ENCODE data around the gene MDM1. TPM values are rescaled to one million over a fixed set of nuclear protein-coding genes. Genes with fewer than 3 reads are reported as not detected.

MDM1 gene
- total RNA-seq, 1 donor from 2014 or later, result 5.3 TPM

DNA sequence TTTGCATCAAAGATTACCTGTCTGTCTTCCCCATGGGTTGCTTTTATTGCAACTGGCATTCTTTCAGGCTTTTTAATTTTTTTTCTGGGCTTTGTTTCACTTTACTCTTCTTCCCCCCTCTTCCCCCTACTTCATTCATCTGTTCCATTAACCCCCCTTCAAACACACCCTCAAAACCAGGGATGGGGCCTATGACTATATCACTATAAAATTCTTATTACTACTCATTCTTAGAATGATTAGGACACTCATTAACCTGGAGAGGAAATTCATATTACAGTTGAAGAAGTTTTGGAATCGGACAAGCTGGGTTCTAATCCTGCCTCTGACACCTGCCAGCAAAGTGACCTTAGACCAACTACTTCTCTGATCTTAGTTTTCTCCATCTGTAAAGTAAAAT lies 24.8 kb upstream of the MDM1 start:
- no peak for ATAC-seq

DNA sequence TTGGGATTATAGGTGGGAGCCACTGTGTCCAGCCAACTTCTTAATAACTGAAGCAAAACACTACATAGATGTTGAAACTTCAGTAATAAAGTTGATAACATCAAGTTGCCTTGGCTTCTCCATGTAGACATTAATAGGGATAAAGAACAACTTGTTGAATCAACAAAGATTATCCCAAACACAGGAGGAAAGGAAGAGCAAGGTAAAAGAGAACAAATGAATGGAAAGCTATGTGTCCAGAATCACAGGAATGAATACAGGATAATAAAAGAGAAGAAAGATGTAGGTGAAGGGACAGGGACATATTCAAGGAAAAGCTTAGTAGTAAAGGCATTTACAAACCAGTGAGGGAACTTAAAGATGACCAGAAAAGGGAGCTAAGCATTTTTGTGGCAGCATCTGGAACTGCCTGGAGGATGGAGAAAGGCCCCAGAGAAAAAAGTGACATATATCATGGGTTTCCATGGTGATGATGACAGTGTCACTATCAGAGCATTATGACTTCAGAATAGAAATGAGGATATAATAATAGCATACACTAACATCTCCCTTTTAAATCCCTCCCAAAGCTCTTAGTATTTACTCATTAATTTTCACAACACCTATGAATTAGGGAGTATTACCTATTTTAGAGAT lies 24.0 kb upstream of the MDM1 start:
- ATAC-seq, result no peak

DNA sequence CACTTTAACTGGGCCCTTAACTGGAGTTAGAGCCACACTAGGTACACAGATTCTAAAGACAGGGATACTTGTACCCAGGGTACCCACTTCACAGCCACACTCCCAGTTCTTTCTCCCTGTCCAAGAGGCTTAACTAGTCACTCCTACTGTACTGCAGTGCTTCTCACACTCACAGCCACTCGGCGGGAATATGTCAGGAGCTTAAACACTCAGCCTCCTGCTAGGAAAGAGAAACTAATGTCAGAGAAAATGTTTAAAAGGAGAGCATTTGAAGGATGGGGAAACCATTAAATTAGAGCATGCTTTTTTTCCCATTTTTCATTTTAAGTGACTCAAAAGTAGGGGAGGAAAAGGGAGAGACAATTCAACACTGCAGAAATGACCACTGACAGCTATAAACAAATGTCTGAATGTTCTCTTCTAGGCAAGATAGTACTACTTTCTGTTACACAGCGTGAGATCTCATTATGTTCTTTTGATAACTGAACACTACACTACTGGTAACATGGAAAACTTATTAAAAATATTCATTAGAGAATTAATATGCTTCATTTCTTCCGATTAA lies 22.9 kb upstream of the MDM1 start:
- ATAC-seq, result no peak

DNA sequence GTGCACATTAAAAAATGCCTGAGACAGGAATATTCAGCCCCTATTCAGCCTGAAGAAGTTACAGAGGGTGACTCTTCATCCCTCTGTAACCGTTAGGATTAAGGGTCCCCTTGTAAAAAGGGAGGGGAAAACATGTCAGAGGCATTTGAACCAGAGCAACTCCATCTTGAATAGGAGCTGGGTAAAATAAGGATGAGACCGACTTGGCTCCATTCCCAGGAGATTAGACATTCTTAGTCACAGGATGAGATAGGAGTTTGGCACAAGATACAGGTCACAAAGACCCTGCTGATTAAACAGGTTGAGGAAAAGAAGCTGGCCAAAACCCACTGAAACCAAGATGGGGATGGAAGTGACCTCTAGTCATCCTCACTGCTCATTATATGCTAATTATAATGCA lies 19.9 kb upstream of the MDM1 start:
- ATAC-seq, result no peak

DNA sequence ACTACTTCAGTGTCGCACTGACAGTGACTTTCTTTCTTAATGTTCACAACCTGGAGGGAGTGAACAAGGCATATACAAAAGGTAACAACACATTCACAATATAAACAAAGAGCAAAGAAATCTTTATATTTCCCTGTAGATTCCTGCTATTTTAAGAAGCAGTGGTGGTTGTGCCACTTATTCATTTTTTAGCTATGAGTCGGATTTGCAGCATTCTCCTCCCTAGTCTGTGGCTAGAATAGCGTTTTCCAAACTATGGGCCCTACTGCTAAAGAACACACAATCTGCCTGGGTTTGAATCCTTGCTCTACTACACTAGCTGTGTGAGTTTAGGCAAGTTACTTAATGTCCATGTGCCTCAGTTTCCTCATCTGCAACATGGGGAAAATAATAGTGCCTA lies 18.6 kb upstream of the MDM1 start:
- ATAC-seq, result no peak

DNA sequence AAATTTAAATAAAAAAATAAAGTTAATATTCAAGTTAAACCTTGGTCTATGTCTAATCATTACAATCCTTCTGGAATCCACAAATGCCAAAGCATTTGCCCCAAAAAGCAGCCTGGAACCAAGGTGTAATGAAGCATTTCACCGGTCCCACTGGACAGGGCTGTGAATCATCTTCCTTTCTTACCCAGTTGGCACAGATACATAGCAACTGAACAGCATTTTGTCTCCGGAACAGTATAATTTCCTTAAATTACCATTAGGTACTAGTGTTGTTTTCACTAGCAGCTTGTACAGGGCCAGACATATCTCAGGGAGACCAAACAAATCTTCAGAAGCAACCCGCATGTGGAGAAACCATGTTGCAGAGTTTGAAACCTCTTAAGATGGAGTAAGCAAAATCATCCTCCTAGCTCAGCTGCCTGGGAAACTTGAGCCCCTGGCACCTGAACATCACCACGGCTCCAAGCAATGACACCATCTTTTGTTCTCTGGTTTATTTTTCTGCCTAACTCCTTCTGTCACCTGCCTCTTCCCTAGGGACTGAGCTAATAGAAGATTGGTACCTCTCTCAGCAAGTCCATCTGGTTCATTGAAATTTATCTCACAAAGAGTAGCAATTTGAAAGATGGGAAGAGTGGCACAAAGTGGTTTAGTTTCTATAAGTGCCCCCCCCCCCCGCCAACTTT lies 17.9 kb upstream of the MDM1 start:
- no peak for ATAC-seq

DNA sequence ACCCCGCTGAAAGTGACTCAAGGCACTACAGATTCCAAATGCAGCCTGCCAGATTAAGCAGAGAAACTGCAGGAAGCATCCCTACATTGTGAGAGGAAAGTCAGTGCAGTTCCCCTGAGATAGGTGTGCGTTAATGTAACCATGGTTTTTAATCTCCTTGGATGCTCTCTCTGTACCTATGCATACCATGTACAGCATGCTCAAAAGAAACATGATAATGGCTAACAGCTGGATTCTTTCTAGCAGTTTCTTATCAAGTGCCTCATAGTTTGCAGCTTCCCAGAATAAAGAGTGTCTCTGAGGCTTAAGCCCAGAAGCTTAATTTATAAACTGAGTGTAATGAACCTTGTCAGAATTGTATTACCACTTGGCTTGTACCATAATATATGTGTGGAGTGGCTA lies 17.1 kb upstream of the MDM1 start:
- ATAC-seq, result no peak

DNA sequence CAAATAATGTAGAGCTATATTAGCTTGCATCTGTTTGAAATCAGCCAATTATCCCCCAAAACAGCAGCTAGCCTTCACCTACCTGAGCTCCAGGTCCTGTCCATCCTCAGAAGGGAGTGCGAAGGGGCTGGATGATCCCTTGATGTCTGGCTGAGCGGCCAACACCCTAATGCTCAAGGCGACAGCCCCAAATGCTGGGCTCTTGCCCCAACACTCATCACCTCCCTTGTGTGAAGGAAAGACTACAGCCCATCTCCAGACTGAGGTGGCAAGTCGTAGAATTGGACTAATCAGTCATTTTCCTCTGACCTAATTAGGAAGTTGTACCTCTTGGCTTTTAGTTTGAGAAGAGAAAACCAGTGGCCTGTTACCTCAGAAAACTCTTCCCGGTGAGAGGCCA lies 16.3 kb upstream of the MDM1 start:
- no peak for ATAC-seq

DNA sequence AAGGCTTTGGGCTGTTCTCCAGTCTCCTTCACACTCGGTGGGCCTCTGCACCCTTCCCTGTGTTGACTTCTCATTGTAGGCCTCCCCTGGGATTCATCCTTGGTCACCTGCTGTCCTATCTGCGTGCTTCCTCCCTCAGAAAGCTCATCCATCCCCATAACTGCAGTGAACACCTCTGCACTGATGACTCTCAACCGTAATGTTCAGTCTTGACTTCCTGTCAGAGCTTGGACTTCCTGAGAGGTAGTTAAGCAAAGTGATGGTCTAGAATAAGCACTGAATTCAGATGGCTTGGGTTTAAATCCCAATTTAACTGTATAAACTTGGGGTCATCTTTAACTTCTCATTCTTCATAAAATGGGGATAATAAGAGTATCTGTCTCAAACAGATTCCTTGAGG lies 13.6 kb upstream of the MDM1 start:
- ATAC-seq, result no peak

DNA sequence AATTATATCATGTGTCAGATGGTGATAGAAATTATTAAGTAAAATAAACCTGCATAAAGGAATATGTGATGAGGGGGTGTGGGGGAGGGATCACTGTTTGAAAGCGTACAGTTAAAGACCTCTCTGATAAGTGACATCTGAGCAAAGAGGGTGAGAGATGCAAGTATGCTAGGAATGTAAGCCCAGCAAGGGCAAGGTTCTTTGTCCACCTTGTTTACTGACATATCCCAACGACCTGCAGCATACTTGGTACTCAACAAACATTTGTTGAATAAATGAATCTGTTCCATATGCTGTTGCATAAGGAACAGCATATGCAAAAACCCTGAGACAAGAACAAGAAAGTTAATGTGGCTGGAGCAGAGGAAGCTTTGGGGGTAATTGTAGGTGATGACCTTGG lies 12.0 kb upstream of the MDM1 start:
- no peak for ATAC-seq

DNA sequence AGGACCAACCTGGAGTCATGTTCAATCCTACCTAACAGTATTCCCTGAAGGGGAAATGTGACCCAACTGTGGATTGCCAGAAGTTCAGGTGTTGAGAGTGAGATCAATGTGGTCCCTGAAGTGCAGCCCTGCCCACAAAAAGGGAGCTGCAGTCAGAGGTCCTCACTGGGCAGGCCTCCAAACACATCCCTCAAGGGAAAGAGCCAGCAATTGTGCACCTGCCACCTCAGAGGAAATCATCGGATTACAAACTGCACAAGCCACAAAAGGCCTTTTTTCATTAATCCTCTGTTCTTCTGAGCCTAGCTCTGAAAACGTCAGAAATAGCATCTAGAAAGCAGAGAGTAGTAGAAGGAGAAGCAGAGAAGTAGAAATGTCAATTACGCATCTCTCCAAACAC lies 10.8 kb upstream of the MDM1 start:
- ATAC-seq, result no peak

DNA sequence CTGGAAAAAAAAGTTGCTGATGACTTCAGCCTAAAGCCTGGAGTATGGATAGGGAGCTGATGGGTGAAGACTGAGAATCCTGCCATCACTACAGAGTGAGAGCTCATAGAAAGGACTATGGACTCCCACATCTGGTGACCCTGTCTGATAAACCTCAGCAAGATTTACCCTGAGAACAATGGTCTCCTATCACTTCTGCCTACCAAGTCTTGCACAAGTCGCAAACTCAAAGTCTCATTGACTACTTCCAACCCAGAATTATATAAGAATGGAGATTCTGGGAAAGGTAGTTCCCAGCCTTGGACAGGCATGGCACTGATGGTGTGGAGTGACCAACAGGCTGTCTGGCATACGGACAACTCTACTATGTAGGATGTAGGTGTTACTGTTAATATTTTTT lies 9.7 kb upstream of the MDM1 start:
- no peak for ATAC-seq

DNA sequence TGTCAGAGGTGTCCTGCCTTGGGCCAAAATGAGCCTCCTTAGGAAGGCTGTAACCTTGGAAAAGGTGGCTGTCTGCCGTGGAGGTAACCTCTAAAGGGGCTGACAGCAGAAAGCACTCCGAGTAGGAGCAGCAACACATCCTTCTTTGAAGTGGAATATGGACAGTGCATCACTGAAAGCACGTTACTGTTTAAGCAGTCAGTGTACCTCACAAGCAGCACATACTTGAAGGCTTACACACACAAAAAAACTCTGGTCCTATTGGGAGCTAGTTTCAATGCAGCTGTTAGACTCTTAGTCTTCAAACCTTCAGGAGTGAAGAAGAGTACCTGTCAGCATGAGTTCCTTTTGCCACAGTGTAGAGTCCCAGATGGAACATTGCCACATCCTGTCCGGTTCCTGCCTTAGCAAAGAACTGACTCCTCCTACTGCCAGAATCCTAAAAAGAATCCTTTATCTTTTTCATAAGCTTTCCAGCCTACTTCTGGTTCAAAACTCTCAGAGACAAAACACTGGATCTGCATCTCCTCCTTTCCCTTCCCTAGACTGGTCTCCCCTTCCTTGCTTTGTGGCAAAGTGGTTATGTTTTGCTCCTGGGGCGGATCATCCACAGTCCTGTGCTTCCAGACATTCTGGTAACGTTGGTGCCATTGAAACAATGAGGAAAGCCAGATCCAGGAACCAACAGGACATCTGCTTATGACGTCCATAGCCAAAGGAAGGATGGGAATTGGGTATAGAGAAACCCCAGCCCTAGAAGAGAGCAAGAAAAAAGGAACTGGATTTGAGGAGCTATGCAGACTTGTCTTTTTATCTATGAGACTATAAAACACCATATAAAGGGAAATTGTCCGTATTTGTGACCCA lies 8.5 kb upstream of the MDM1 start:
- ATAC-seq, result no peak

DNA sequence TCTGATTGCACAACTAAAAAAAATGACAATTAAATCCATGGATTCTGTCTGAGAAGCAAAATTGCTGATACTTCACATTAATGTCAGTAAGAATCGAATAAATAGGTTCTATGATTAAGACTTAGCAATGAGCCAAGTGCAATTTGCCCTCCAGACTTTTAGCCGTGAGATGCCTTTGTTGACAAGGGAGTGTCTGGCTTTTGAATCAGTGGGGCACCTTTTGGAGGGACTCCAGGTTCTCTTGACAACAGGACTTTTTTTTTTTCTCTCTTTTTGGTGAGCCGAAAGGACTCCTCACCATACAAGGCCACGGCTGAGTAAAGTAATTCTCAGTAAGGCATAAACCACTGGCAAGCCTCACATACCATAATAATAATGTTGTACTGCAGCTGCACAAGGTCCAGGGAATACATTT lies 4.7 kb upstream of the MDM1 start:
- ATAC-seq, result peak; percentile 22

DNA sequence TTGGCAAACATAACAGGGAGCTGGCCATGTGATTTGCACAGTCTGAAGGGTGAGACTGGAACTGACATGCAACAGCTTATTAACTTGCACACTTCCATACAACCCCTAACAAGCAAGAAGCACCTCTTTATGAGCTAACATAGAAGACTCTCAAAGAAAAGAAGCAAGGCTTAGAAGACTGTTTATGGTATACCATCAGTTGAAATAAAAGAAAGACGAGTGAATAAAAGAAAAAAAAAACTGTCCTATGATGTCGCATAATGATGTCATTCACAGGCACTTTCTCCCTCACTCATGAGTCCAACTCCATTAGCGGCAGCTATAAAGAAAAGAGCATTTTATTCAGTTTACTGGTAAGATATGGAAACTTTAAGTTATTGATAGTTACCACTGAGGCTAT lies 3.3 kb upstream of the MDM1 start:
- no peak for ATAC-seq

DNA sequence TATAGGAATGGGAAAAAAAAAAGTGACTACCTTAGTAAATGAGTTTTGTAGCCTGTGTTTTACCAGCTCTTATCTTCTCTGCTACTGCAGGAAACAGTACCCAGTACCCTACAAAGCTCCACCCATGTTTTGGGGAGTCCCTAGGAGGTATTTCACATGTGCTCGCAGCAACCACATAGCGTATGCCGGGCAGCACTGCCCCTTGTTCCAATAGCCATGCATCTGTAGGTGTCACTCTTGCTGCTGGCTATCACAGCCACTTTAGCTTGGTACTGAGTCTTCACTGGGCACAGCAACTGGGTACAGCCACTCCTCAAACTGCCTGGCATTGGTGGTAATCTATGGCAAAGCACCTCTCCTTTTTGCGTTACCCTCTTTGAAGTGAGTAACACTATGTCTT lies 2.0 kb upstream of the MDM1 start:
- ATAC-seq, result no peak

DNA sequence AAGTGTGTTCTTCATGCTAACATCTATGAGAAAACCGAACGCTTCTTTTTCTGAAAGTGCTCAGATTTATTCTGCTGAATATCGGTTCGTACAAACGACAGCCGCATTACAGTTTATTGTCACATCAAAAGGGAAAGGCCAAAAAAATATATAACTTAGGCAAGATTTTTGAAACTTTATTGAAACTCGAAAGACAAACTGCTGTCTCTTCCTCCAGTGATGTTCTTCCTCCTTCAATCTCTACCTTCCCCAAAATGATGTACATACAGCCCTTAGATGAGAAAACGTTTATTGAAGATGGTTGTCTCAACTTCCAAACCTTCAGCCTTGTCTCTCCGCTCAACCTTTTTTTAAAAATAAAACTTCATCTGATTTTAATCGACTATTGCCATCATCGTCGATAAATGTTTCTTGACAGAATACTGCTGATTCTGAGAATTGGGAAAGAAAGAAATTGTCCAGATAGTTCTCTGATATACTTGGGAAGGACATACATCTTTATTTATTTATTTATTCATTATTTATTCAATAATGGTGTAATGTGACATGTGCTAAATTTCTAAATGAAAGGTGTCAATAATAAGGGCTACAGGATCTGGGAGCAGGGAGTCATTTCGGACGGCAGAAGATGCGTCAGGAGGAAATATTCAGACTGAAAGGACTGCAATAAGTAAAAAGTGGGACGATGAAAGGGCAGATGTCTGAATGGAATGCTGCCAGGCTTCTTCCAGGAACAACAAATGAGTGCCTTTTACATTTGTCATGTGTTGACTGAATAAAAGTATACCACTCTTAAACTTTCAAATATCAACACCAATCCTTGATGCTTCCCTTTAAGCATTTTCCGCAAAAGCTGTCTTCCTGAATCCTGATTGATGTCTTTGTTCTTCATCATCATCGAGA lies 817 bp upstream of the MDM1 start:
- no peak for ATAC-seq

DNA sequence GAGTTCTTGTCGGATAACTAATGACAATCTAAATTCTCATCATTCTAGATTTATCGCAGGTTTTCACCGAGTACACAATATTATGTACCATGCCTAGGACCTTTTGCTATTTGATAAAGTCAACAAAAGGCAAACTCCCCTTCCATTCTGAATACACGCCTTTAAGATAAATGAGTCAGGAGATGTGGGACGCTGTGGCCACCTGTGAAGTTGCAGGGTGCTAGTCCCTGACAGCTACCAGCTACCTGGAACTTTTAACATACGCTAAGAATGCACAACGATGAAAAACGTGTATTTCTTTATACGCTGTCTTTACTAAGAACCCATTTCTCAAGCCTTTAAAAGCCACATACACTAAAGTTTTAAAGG lies 678 bp downstream of the MDM1 start:
- peak; percentile 30 for ATAC-seq

DNA sequence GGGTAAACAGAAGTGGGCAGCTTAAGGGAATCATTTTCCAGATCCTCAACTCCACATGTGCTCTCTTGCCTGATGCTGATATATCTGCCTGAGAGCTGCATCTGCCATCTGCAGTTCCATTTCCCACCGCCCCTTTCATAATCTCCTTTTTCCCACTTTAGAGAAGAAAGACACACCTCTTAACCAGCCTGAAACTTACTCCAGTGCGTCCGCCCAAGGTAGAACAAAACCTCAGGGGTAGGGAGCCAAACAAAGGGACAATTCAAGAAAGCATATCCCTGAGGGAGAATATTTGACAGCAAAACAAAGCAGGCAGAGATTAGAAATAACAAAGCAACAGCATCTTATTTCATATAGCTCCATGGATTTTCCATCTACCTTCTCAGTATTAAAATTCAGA lies 4.3 kb downstream of the MDM1 start:
- ATAC-seq, result no peak

DNA sequence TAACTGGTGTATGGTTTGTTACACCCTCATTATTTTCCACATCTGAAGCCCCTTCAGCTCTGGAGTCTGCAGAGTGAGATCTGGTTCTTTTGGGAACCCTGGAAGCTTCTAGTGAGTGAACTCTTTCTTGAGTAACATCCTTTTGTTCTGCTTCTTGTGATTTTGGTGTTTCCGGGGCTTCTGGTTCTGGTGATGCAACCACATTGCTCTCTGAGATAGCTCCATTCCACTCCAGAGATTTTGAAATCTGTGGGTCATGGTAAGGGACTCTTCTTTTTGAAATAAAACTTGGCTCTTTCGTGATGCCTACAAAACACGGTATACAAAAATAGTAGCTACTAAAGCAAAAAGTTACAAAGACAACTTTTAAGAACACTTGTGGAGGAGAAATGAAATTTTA lies 5.4 kb downstream of the MDM1 start:
- no peak for ATAC-seq

DNA sequence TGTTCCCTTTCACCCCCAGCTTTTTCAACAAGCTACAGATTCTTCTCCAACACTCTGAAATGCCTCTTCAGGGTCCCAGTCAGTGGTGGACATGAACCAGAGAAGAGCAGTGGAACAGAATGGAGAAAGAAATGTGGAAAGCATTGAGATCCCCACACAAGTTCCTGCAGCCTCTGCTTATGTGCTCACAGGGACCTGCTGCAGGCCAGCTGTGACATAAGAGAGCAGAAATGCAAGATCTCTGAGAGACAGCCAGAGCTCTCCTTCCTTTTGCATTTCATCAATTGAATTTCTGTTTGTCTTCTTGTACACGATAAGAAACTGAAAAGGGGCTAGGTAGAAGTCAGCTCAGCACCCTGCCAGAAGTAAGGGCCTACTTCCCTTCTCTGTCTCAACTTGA lies 6.2 kb downstream of the MDM1 start:
- no peak for ATAC-seq

DNA sequence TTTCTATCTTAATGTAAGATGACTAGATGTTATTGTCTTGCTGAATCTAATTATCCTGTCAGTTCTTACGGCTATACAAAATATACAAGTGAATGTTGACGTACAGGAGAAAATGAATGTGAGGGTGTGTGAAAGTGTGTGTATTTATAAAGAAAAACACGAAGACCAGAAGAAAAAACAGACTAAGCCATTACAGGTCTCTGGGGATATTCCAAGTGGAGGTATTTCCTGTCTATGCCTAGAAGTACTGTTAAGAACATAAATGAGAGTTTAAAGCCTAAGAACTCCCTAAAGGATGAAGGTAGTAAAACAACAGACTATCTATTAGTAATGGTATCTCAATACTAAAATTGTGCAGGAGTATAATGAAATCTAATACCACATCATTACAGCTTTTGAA lies 7.6 kb downstream of the MDM1 start:
- ATAC-seq, result no peak

DNA sequence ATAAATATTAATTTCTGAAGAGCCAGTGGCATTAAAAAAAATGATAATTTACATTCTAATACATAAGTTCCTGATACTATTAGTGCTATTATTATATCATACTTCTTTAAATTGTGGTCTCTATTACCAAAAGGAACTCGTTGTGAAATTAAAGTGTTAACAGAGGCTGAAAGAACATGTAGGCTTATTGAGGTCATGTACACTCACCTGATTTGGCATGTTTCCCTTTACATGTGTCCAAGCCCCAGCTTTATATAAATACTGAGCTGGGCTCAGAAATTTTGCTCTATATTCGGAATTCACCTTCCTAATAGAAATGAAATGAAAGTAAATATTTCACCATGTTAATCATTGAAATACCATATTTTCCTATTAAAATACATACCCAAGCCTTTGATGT lies 11.0 kb downstream of the MDM1 start:
- ATAC-seq, result no peak

All from esophagus mucosa (tissue), 1 donor.